GM23248 (cell line): ENCODE results near the gene ORAI2. TPM values are rescaled to one million over a fixed set of nuclear protein-coding genes. Genes with fewer than 3 reads are reported as not detected.

ENCODE experiments used
- DNase-seq: peaks from one replicate; pipeline ENCODE4 v3.0.0-alpha.2; 2015
- H2AFZ ChIP-seq: fragments of 200-600 bp; sonication (generic); 2 replicates; pipeline ENCODE4 v1.6.1; 2016; ENCODE audit warnings: antibody characterized with exemption
- H3F3A ChIP-seq: fragments of 200-600 bp; sonication (generic); 2 replicates; pipeline ENCODE4 v1.6.1; 2016; ENCODE audit warnings: mild to moderate bottlenecking, antibody characterized with exemption, mixed run types; ENCODE audit not compliant: insufficient read depth
- H3K27ac ChIP-seq: fragments of 200-600 bp; sonication (generic); 2 replicates; pipeline ENCODE4 v1.5.1; 2016; ENCODE audit warnings: mild to moderate bottlenecking
- H3K27me3 ChIP-seq: fragments of 200-600 bp; sonication (generic); replicated peaks from 2 replicates; pipeline ENCODE4 v1.6.1; 2016; ENCODE audit warnings: mild to moderate bottlenecking; ENCODE audit not compliant: insufficient read depth
- H3K36me3 ChIP-seq: fragments of 200-600 bp; sonication (generic); 2 replicates; pipeline ENCODE4 v1.6.1; 2016; ENCODE audit warnings: low read depth, mild to moderate bottlenecking
- H3K4me1 ChIP-seq: fragments of 200-600 bp; sonication (generic); 2 replicates; pipeline ENCODE4 v1.6.1; 2016; ENCODE audit warnings: mild to moderate bottlenecking; ENCODE audit not compliant: insufficient read depth
- H3K4me2 ChIP-seq: fragments of 200-600 bp; sonication (generic); one replicate; pipeline ENCODE4 v1.6.1; 2016; ENCODE audit warnings: mild to moderate bottlenecking; ENCODE audit not compliant: unreplicated experiment
- H3K4me3 ChIP-seq: fragments of 200-600 bp; sonication (generic); 2 replicates; pipeline ENCODE4 v1.5.1; 2016; ENCODE audit warnings: mild to moderate bottlenecking
- H3K79me2 ChIP-seq: fragments of 200-600 bp; sonication (generic); 2 replicates; pipeline ENCODE4 v1.6.1; 2016; ENCODE audit warnings: mild to moderate bottlenecking; ENCODE audit not compliant: insufficient read depth
- H3K9ac ChIP-seq: fragments of 200-600 bp; sonication (generic); 2 replicates; pipeline ENCODE4 v1.6.1; 2016; ENCODE audit warnings: mild to moderate bottlenecking
- H3K9me2 ChIP-seq: fragments of 200-600 bp; sonication (generic); 2 replicates; pipeline ENCODE4 v1.6.1; 2016; ENCODE audit warnings: mixed run types, mild to moderate bottlenecking, moderate library complexity; ENCODE audit not compliant: insufficient read depth
- H3K9me3 ChIP-seq: fragments of 200-600 bp; sonication (generic); one replicate; pipeline ENCODE4 v1.6.1; 2017; ENCODE audit warnings: low read depth
- H4K20me1 ChIP-seq: fragments of 200-600 bp; sonication (generic); 2 replicates; pipeline ENCODE4 v1.6.0; 2016; ENCODE audit not compliant: insufficient read depth
- EZH2 ChIP-seq: fragments of 200-600 bp; sonication (generic); IDR thresholded peaks from 2 replicates; pipeline ENCODE4 v1.6.1; 2018; ENCODE audit warnings: antibody characterized with exemption, mild to moderate bottlenecking; ENCODE audit not compliant: insufficient read depth, poor library complexity, severe bottlenecking
- EZH2phosphoT487 ChIP-seq: fragments of 200-600 bp; sonication (generic); IDR thresholded peaks from 2 replicates; pipeline ENCODE4 v1.6.1; 2018; ENCODE audit warnings: antibody characterized with exemption, moderate library complexity, mild to moderate bottlenecking, low read depth; ENCODE audit not compliant: insufficient read depth
- WGBS, 2 experiments: methylation state at CpG; one replicate each; pipeline ENCODE4 v1.1.6; 2015 to 2017; ENCODE audit warnings: low lambda C conversion rate in 2 of 2, low coverage in 1 of 2; ENCODE audit errors: missing lambda C conversion rate in 2 of 2; 5-methylcytosine and 5-hydroxymethylcytosine counted together
- in situ Hi-C: fragments of 300-500 bp; cut with MboI; formaldehyde crosslinking; loops from 2 replicates; pipeline ENCODE4 v1.15.0; 2020
- polyA plus RNA-seq: library from polyadenylated mRNA; unstranded; fragments of >200 nt; fragmentation: Nextera tagmentation; extraction: Ambion mirVana; gene quantifications from 2 replicates; pipeline ENCODE4 v1.2.1, GENCODE V29; 2016
- total RNA-seq: library from RNA; depleted of rRNA; stranded (reverse); fragments of >200 nt; shearing (Covaris generic); gene quantifications from 2 replicates; pipeline ENCODE4 v1.2.3, GENCODE V29; 2014

The ORAI2 gene
- total and polyA plus RNA-seq, 2 experiments from 2014 or later: 30.3 to 42.2 TPM

- H3K27ac ChIP-seq: no peak overlapping the region
- H3K36me3 ChIP-seq: no peaks in the 10 kb centered on the region
- H3K4me1 ChIP-seq: no peaks in the 10 kb centered on the region
- TF ChIP-seq EZH2phosphoT487 (no peak), EZH2 (no peak)
- peaks cover 25% of the 10 kb centered on the region for H3F3A ChIP-seq
- H3K9me3 ChIP-seq: no peaks in the 10 kb centered on the region
- no peaks in the 10 kb centered on the region for H4K20me1 ChIP-seq
- WGBS, 2 experiments: 36 to 37% methylated on average over 21 to 27 of the region's 27 CpGs
- H3K4me2 ChIP-seq: peak overlapping the region; percentile 55
- H3K9ac ChIP-seq: peak overlapping the region; percentile 93
- in situ Hi-C loops: no loop called here
- H3K4me3 ChIP-seq: peak overlapping the region; percentile 89
- H3K79me2 ChIP-seq: peaks cover 17% of the 10 kb centered on the region
- no peaks in the 10 kb centered on the region for H3K27me3 ChIP-seq
- no peaks in the 10 kb centered on the region for H3K9me2 ChIP-seq
- H2AFZ ChIP-seq: peak overlapping the region; percentile 72
- peak; percentile 42 for DNase-seq
Observed at GRCh38 chr7:102432442-102433218, 745 bp upstream of the ORAI2 start.

DNA sequence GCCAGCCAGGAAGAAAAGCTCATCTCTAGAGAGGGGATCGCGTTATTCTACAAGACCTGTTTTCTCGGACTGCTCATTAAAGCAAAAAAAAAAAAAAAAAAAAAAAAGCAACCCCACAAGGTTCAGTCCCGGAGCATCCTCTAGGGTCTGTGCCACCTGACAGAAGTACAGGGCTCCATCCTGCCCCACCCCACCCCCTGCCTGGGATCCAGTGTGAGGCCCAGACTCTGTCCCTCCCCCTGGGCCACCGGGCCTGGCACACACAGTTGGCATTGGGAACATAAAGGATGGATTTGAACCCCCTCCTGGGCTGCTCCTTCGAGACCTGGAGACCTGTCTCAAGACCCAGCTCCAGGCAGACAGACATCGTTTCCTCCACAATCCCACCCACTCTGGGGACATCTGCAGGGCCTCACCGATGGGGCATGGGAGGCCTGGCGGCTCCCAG, 688 bp downstream of the ORAI2 start:
- Histone ChIP-seq H3K79me2 (peaks cover 17% of the 10 kb centered on the region), H3F3A (peaks cover 25% of the 10 kb centered on the region), H3K4me2 (peak overlapping the region; percentile 93), H4K20me1 (no peaks in the 10 kb centered on the region), H3K9me3 (no peaks in the 10 kb centered on the region), H2AFZ (peak overlapping the region; percentile 95), H3K27ac (peak overlapping the region; percentile 37), H3K27me3 (no peaks in the 10 kb centered on the region), H3K9ac (peak overlapping the region; percentile 93), H3K4me3 (peak overlapping the region; percentile 89), H3K9me2 (no peaks in the 10 kb centered on the region), H3K4me1 (no peaks in the 10 kb centered on the region), H3K36me3 (no peaks in the 10 kb centered on the region)
- no peak for DNase-seq
- in situ Hi-C loops: no loop called here
- WGBS, 2 experiments: 17 to 21% methylated on average over 9 of the region's 9 CpGs
- TF ChIP-seq EZH2phosphoT487 (no peak), EZH2 (no peak)

GRCh38 chr7:102436118-102436517, 2.7 kb downstream of the ORAI2 start:
- no peaks in the 10 kb centered on the region for H4K20me1 ChIP-seq
- no peaks in the 10 kb centered on the region for H3K27me3 ChIP-seq
- H3K9me2 ChIP-seq: no peaks in the 10 kb centered on the region
- peaks cover 14% of the 10 kb centered on the region for H3F3A ChIP-seq
- no peaks in the 10 kb centered on the region for H3K9me3 ChIP-seq
- H2AFZ ChIP-seq: no peak overlapping the region
- no peak overlapping the region for H3K4me2 ChIP-seq
- no peak overlapping the region for H3K9ac ChIP-seq
- no peak for DNase-seq
- 0 out of 2 replicates have a peak, but pooled peaks cover 8% of the 10 kb centered on the region for H3K4me1 ChIP-seq
- H3K36me3 ChIP-seq: no peaks in the 10 kb centered on the region
- H3K79me2 ChIP-seq: peaks cover 17% of the 10 kb centered on the region
- no peak overlapping the region for H3K4me3 ChIP-seq
- H3K27ac ChIP-seq: no peak overlapping the region
- TF ChIP-seq EZH2 (no peak), EZH2phosphoT487 (no peak)
- in situ Hi-C loops: no loop called here
- WGBS, 2 experiments: 88 to 95% methylated on average over 10 of the region's 10 CpGs

GRCh38 chr7:102439963-102440795, 6.8 kb downstream of the ORAI2 start:
- Histone ChIP-seq H3K36me3 (no peaks in the 10 kb centered on the region; the same call in 1 of the 2 replicates), H3K4me1 (0 out of 2 replicates have a peak, but pooled peaks cover 8% of the 10 kb centered on the region), H3K79me2 (0 out of 2 replicates have a peak, but pooled peaks cover 1% of the 10 kb centered on the region), H3K27ac (no peak overlapping the region), H2AFZ (no peak overlapping the region), H3K9me3 (no peaks in the 10 kb centered on the region), H3K9ac (no peak overlapping the region), H4K20me1 (no peaks in the 10 kb centered on the region), H3F3A (no peaks in the 10 kb centered on the region), H3K4me2 (peak overlapping the region; percentile 5), H3K4me3 (no peak overlapping the region), H3K27me3 (no peaks in the 10 kb centered on the region), H3K9me2 (no peaks in the 10 kb centered on the region)
- DNase-seq: peak; percentile 78
- 76 to 78% methylated on average over 17 of the region's 17 CpGs for WGBS, 2 experiments
- TF ChIP-seq EZH2: no peak
- no peak for TF ChIP-seq EZH2phosphoT487
- in situ Hi-C loops: no loop called here
